ENCODE data around the gene RSPH6A.

RSPH6A gene

GRCh38 chr19:45814851-45815480 lies at the start of gene RSPH6A:
TSS of gene RSPH6A (minus strand) at chr19:45815308. CDS start at chr19:45815176, 132 bp downstream.
- DNase-seq, result no peak

- no peak for DNase-seq
Observed at GRCh38 chr19:45864629-45865082, 49.5 kb upstream of the RSPH6A start.

GRCh38 chr19:45863840-45864628 lies 48.9 kb upstream of the RSPH6A start, which contains the start of gene FOXA3:
TSS of gene FOXA3 (plus strand) at chr19:45864326. CDS start at chr19:45864457, 131 bp downstream.
- no peak for DNase-seq

GRCh38 chr19:45863335-45863839 lies 48.3 kb upstream of the RSPH6A start:
- no peak for DNase-seq

GRCh38 chr19:45862564-45863334 lies 47.6 kb upstream of the RSPH6A start, which contains the start of gene SYMPK:
TSS of gene SYMPK (minus strand) at chr19:45863147. CDS start at chr19:45854495, 8,652 bp downstream.
- DNase-seq, result peak; percentile 92

GRCh38 chr19:45862271-45862563 lies 47.1 kb upstream of the RSPH6A start:
- DNase-seq, result no peak

- DNase-seq, result no peak
Observed at GRCh38 chr19:45860359-45861259, 45.5 kb upstream of the RSPH6A start.

- DNase-seq, result no peak
Observed at GRCh38 chr19:45854167-45854778, 39.2 kb upstream of the RSPH6A start.

GRCh38 chr19:45852983-45853382 lies 37.9 kb upstream of the RSPH6A start:
- peak; percentile 33 for DNase-seq

GRCh38 chr19:45852145-45852750 lies 37.1 kb upstream of the RSPH6A start:
- no peak for DNase-seq

- no peak for DNase-seq
Observed at GRCh38 chr19:45848922-45849321, 33.8 kb upstream of the RSPH6A start.

GRCh38 chr19:45847663-45848062 lies 32.6 kb upstream of the RSPH6A start:
- no peak for DNase-seq

GRCh38 chr19:45842198-45842597 lies 27.1 kb upstream of the RSPH6A start:
- no peak for DNase-seq

GRCh38 chr19:45834970-45835369 lies 19.9 kb upstream of the RSPH6A start:
- no peak for DNase-seq

- DNase-seq, result no peak
Observed at GRCh38 chr19:45828945-45829344, 13.8 kb upstream of the RSPH6A start.

- no peak for DNase-seq
Observed at GRCh38 chr19:45828523-45828922, 13.4 kb upstream of the RSPH6A start.

- DNase-seq, result no peak
Observed at GRCh38 chr19:45827459-45828093, 12.5 kb upstream of the RSPH6A start.

GRCh38 chr19:45826934-45827333 lies 11.8 kb upstream of the RSPH6A start:
- no peak for DNase-seq

- no peak for DNase-seq
Observed at GRCh38 chr19:45825917-45826893, 11.1 kb upstream of the RSPH6A start.

- no peak for DNase-seq
Observed at GRCh38 chr19:45825263-45825605, 10.1 kb upstream of the RSPH6A start.

All from NCI-H2029 treated with DMSO at 0.1 percent for 48 hours (cell line).